Measurements from ENCODE around the gene TOP2A.

Gene TOP2A

GRCh38 chr17:40361925-40362695 is 55.6 kb downstream of the TOP2A start:
- in situ Hi-C loops (cut with MboI; ENCODE audit: low sequenced_read_pairs): loop anchor here (10.0 kb wide), 1 partner anchor 173 kb away; no protein-coding TSS in a partner anchor

- in situ Hi-C loops (cut with MboI; ENCODE audit: low sequenced_read_pairs): loop anchor here (10.0 kb wide), 1 partner anchor 174 kb away; no protein-coding TSS in a partner anchor
Observed at GRCh38 chr17:40361063-40361924, 56.4 kb downstream of the TOP2A start.

GRCh38 chr17:40360091-40360490 is 57.6 kb downstream of the TOP2A start:
- in situ Hi-C loops (cut with MboI; ENCODE audit: low sequenced_read_pairs): loop anchor here (10.0 kb wide), 1 partner anchor 175 kb away; no protein-coding TSS in a partner anchor

GRCh38 chr17:40358323-40359038 is 59.2 kb downstream of the TOP2A start:
- in situ Hi-C loops (cut with MboI; ENCODE audit: low sequenced_read_pairs): no loop called here

GRCh38 chr17:40356990-40357881 is 60.5 kb downstream of the TOP2A start:
- in situ Hi-C loops (cut with MboI; ENCODE audit: low sequenced_read_pairs): no loop called here

GRCh38 chr17:40355804-40356758 is 61.6 kb downstream of the TOP2A start:
- in situ Hi-C loops (cut with MboI; ENCODE audit: low sequenced_read_pairs): no loop called here

GRCh38 chr17:40355123-40355803 is 62.4 kb downstream of the TOP2A start:
- in situ Hi-C loops (cut with MboI; ENCODE audit: low sequenced_read_pairs): no loop called here

GRCh38 chr17:40354221-40355122 is 63.2 kb downstream of the TOP2A start:
- in situ Hi-C loops (cut with MboI; ENCODE audit: low sequenced_read_pairs): loop anchor here (5.0 kb wide), 1 partner anchor 52 kb away; no protein-coding TSS in a partner anchor

GRCh38 chr17:40352779-40353394 is 64.8 kb downstream of the TOP2A start:
- in situ Hi-C loops (cut with MboI; ENCODE audit: low sequenced_read_pairs): loop anchor here (5.0 kb wide), 1 partner anchor 51 kb away; no protein-coding TSS in a partner anchor

- in situ Hi-C loops (cut with MboI; ENCODE audit: low sequenced_read_pairs): loop anchor here (5.0 kb wide), 1 partner anchor 50 kb away; no protein-coding TSS in a partner anchor
Observed at GRCh38 chr17:40352237-40352778, 65.4 kb downstream of the TOP2A start.

GRCh38 chr17:40351359-40352236 is 66.1 kb downstream of the TOP2A start:
- in situ Hi-C loops (cut with MboI; ENCODE audit: low sequenced_read_pairs): loop anchor here (5.0 kb wide), 1 partner anchor 49 kb away; no protein-coding TSS in a partner anchor

GRCh38 chr17:40350689-40351358 is 66.9 kb downstream of the TOP2A start:
- in situ Hi-C loops (cut with MboI; ENCODE audit: low sequenced_read_pairs): loop anchor here (5.0 kb wide), 1 partner anchor 49 kb away; no protein-coding TSS in a partner anchor

- in situ Hi-C loops (cut with MboI; ENCODE audit: low sequenced_read_pairs): loop anchor here (5.0 kb wide), 1 partner anchor 48 kb away; no protein-coding TSS in a partner anchor
Observed at GRCh38 chr17:40349895-40350688, 67.6 kb downstream of the TOP2A start.

GRCh38 chr17:40349477-40349894 is 68.2 kb downstream of the TOP2A start:
- in situ Hi-C loops (cut with MboI; ENCODE audit: low sequenced_read_pairs): no loop called here

Measured in HL-60/S4 treated with retinoic acid at 250 ng/mL for 4 days and 3 days (cell line).